ENCODE data around the gene URGCP.
A peak's percentile ranks its signal among the peaks of the same experiment; 100 is the strongest.

Gene URGCP, protein sequence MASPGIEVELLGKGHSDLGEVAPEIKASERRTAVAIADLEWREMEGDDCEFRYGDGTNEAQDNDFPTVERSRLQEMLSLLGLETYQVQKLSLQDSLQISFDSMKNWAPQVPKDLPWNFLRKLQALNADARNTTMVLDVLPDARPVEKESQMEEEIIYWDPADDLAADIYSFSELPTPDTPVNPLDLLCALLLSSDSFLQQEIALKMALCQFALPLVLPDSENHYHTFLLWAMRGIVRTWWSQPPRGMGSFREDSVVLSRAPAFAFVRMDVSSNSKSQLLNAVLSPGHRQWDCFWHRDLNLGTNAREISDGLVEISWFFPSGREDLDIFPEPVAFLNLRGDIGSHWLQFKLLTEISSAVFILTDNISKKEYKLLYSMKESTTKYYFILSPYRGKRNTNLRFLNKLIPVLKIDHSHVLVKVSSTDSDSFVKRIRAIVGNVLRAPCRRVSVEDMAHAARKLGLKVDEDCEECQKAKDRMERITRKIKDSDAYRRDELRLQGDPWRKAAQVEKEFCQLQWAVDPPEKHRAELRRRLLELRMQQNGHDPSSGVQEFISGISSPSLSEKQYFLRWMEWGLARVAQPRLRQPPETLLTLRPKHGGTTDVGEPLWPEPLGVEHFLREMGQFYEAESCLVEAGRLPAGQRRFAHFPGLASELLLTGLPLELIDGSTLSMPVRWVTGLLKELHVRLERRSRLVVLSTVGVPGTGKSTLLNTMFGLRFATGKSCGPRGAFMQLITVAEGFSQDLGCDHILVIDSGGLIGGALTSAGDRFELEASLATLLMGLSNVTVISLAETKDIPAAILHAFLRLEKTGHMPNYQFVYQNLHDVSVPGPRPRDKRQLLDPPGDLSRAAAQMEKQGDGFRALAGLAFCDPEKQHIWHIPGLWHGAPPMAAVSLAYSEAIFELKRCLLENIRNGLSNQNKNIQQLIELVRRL

DNA sequence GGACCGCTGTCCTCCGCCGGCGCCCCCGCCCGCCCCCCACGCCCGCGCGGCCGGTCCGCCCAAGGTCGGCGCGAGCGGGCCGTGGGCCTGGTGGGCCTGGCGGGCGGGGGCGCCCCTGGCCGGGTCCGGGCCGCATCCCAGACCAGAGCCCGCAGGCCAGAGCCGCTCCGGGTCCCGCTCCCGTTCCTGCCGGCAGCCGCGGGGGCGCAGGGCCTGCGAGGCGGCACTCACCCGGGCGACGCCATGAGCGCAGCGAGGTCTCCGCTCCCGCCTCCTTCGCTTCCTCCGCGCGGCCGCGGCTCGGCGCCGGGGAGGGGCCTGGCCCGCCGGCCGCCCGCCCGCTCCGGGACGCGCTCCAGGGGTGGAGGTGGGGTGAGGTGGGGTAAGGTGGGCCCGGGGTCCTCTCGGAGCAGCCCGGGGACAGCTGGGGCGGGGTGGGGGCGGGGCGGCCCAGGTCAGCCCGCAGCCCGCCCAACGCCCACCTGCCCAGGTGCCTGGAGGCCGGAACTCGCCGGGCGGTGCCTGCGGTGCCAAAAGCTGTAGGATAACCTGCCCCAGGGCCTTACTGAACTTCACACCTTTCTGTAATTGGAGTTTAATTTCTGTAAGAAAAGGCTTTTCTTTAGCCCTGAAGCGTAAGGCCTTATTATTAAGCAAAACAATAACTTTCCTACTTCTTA, at the start of gene URGCP:
Gene URGCP (minus strand): TSS at position 266 of the 680 bp plus-strand sequence. CDS start 21 bp downstream, at position 245.
- peak in 1 of 2 donors; percentile 28 for DNase-seq (ENCODE audit: low read depth in 2 of 2)

- DNase-seq (ENCODE audit: low read depth in 2 of 2) = no peak
Observed at GRCh38 chr7:43956027-43956426, 49.6 kb upstream of the URGCP start.

DNA sequence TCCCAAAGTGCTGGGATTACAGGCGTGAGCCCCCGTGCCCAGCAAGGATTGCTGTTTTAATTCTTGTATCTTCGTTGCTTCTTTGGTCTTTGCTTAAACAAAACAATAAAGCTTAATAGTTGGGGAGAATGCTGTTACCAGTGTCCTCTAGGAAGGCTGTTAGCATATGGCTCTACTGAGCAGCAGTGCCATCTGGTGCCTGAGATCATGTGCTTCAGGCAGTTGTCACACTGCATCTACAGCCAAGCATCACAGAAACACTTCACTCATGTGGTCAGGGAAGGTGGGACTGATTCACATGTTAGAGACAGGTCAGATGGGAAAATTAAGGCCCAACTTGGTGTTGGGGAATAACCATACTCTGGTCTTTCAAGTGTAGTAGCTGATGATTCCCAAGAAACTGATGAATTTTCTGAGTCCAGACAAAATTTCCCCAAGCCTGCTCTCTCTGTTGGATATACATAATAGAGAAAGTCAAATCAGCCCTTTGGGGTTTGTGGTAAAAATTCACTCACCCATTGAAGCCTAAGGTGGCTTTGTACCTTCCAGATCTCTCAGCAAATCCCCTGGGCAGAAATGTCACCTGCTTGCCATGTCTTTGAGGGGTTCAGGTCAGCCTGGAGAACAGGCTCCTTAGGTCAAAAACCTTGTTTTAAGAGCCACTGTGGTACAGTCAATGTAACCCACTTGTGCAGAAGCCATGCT, 48.3 kb upstream of the URGCP start:
- DNase-seq (ENCODE audit: low read depth in 2 of 2) = no peak

DNA sequence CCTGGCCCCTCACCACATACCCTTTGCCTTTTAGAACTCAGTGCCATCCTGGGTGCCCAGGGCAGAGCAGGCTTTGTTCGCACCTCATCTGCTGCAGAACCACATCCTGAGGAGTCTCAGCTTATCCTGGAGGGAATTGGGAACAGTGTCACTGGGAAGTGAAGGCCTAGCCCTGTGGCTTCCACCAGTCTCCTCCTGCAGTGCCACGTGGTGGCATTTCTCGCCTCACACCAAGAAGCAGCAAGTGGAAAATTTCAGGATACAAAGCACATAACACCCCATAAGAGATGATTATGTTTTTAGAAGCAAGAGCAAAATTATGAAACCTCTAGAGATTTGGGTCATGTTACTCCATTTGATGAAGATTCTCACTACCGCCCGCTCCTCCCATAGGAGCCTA, 46.7 kb upstream of the URGCP start:
- no peak for DNase-seq (ENCODE audit: low read depth in 2 of 2)

DNA sequence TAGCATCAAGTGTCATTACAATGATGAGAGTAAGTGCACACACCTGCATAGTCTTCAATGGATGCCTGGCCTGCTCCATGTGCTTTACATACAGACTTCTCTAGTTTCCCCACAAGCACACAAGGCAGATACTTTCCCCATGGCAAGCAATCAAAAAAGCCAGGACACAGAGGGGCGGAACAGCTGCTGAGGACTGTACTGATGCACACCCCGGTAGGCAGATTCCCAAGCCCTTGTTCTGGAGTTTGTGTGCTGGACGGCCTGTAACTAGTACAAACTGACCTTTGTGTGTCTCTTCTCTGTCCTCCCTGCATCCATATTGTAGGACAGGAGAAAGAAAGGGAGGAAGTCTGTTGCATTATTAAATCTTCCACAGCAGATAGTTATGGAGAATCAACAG, 45.6 kb upstream of the URGCP start:
- no peak for DNase-seq (ENCODE audit: low read depth in 2 of 2)

GRCh38 chr7:43944286-43944685, 37.9 kb upstream of the URGCP start:
- DNase-seq (ENCODE audit: low read depth in 2 of 2) = no peak

GRCh38 chr7:43943417-43944187, 37.2 kb upstream of the URGCP start:
- no peak for DNase-seq (ENCODE audit: low read depth in 2 of 2)

GRCh38 chr7:43942997-43943396, 36.6 kb upstream of the URGCP start:
- DNase-seq (ENCODE audit: low read depth in 2 of 2) = no peak

GRCh38 chr7:43942250-43942649, 35.9 kb upstream of the URGCP start:
- DNase-seq (ENCODE audit: low read depth in 2 of 2) = no peak

DNA sequence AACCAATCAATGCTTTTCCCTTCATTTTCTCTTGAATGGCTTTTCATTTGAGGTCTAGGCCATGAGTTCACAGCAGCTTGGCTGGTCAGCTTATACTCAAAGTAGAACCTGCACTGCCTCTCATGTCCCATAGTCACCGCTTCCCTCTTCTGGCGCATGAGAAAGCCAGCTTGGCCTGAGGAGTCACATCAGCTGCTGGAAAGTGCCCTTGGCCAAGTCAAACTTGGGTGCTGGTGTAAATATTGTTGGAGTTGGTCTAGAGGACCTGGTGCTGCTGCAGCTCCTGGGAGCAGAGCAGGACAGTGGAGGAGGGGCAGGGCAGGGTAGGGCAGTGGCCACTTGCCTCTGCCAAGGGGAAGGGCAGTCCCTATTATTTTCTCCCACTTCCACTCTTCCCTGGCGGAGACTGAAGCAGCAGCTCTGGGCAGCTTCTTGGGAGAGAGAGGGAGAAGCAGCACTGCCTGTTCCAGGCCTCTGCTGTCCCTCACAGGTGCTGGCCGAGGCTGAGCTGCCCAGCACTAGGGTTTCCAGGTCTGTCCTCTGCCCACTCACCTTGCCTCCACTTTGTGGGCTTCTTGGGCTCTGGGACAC, 32.6 kb upstream of the URGCP start:
- DNase-seq (ENCODE audit: low read depth in 2 of 2) = no peak

DNA sequence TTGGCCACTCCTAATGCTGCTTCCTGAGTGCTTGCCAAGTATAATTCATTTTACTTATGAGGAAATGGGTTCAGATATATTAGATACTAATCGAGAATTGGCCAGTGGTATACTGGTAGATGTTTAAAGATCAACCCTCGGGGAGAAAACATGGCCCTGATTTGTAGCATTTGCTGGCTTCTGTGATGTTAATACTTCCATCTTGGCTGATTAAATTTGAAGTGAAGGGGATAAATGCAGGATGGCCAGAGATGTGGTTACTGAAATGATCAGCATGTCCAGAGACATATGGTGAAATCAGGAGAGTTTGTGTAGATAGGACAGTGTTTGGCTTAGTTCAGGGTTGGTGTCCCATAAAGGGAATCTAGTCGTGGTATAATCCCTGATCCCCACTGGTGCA, 31.0 kb upstream of the URGCP start:
- DNase-seq (ENCODE audit: low read depth in 2 of 2) = no peak

GRCh38 chr7:43933902-43934560, 27.6 kb upstream of the URGCP start:
- DNase-seq (ENCODE audit: low read depth in 2 of 2) = no peak

DNA sequence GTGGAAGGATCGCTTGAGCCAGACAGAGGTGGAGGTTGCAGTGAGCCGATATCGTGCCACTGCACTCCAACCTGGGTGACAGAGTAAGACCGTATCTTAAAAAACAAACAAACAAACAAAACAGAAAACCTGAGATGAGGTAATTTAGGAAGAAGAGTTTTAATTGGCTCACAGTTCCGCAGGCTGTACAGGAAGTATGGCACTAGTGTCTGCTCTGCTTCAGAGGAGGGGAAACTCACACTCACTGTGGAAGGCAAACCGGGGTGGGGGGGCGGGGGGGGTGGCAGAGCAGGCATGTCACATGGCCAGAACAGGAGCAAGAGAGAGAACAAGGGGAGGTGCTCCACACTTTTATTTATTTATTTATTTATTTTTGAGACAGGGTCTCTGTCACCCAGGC, 24.9 kb upstream of the URGCP start:
- no peak for DNase-seq (ENCODE audit: low read depth in 2 of 2)

DNA sequence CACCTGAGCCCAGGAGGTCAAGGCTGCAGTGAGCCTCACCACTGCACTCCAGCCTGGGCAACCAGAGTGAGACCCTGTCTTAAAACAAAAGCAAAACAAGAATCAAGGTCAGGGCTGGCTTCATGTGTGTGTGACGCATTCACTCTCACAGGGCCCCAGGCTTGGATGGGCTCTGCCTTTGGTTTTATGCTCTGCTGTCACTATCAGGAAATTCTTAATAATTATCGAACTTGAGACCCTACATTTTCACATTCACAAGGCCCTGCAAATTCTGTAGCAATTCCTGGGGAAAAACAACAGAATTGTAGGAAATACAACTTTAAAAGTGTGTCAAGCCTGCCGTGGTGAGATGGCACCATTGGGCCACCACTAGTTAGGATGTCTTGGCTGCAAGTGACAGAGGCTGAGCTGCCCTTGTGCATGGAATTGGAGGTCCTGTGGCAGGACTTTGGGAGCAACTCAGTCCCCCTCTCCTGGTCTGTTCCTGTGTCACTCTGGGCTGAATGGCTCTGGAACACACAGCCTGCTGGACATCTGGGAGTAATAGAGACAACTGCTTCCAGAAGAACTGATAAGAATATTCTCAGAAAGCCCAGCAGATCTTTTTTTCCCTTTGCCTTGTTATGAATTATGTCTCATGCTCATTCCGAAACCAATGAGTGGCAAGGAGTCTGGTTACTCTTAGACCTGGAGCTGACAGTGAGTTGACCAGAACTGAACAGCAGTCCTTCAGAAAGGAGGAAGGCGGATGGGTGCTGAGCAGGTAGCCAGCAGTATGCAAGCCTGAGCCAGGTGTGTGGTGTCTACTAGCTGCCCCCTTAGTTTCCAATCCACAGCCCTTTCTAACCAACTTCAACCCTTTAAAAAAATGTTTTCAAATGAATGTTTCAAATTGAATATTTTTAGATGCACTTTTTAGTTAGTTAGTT, 23.4 kb upstream of the URGCP start:
- DNase-seq (ENCODE audit: low read depth in 2 of 2) = no peak

- DNase-seq (ENCODE audit: low read depth in 2 of 2) = no peak
Observed at GRCh38 chr7:43927810-43928209, 21.4 kb upstream of the URGCP start.

- DNase-seq (ENCODE audit: low read depth in 2 of 2) = no peak
Observed at GRCh38 chr7:43926798-43927123, 20.4 kb upstream of the URGCP start.

DNA sequence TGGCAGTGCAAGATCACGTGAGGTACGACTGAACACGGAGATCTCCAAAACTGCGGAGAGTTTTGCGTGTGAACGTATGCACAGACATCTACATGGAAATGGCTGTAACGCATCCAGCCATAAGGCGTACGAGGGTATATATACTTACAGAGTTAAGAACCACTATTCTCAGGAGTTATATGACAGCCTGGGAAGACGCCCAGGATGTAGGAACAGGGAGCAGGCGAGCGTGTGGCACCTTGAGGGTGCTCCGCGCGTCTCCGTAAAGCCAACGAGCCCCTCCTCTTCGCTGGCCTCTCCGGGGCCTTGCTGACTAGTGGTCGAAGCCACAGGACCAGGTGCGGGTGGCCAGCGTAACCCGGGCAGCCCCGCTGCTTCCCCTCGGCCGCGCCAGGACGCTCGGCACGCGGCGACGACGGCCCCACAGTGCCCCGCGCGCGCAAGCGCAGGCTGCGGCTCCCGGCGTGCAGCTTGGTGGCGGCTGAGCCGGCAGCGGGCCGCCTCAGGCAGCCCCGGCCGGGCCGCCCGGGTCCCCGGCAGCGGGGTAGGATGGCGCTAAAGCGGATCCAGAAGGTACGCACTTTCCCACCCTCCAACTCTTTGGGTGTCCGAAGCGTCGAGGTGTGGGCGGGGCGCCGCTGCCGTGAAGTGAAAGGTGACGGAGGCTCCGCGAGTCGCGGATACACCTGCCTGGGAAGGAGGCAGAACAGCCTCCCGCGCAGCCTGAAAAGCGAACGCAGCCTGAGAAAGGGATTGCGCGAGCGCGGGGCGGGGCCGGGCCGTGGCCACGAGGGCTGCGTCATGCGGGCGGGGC, 19.8 kb upstream of the URGCP start, which contains the start of gene UBE2D4:
Gene UBE2D4 (plus strand): TSS at position 453 of the 814 bp plus-strand sequence. CDS start 97 bp downstream, at position 550.
- peak; percentile 56 to 80 for DNase-seq (ENCODE audit: low read depth in 2 of 2)

- DNase-seq (ENCODE audit: low read depth in 2 of 2) = no peak
Observed at GRCh38 chr7:43922726-43923125, 16.3 kb upstream of the URGCP start.

Measured in stimulated activated CD4-positive, alpha-beta T cell treated with anti-CD3 and anti-CD28 coated beads, Interleukin-1b, Interleukin-23, amount 100 ng/mL, for 1 hour (primary cell).